Lung microvascular endothelial cell (primary cell): Measurements from ENCODE around the gene PRSS2. TPM values are rescaled to one million over a fixed set of nuclear protein-coding genes. Genes with fewer than 3 reads are reported as not detected.
A peak's percentile ranks its signal among the peaks of the same experiment; 100 is the strongest.
"Not testable (repeated sequence)": the region's sequence is repeated elsewhere in the genome, so short reads cannot be mapped to it uniquely, and the experiment has no call there.

ENCODE experiments used
- DNase-seq, 2 donors: peaks; one replicate each; pipeline versions ENCODE4 v3.0.0 to v3.0.0-alpha.2; 2010; ENCODE audit warnings: low read depth in 2 of 2
- total RNA-seq: library from RNA; depleted of rRNA; stranded (reverse); fragments of >200 nt; gene quantifications from 2 replicates; pipeline ENCODE4 v1.2.1, GENCODE V29; 2014

The PRSS2 gene
- not detected in 2 replicates for total RNA-seq

GRCh38 chr7:142770661-142771352 lies at the start of gene PRSS2:
TSS of gene PRSS2 (plus strand) at chr7:142770970. CDS start at chr7:142770983, 13 bp downstream.
- DNase-seq, result no peak

GRCh38 chr7:142720986-142721385 lies 49.8 kb upstream of the PRSS2 start:
- no peak for DNase-seq

GRCh38 chr7:142722248-142722794 lies 48.4 kb upstream of the PRSS2 start:
- DNase-seq, result no peak

DNA sequence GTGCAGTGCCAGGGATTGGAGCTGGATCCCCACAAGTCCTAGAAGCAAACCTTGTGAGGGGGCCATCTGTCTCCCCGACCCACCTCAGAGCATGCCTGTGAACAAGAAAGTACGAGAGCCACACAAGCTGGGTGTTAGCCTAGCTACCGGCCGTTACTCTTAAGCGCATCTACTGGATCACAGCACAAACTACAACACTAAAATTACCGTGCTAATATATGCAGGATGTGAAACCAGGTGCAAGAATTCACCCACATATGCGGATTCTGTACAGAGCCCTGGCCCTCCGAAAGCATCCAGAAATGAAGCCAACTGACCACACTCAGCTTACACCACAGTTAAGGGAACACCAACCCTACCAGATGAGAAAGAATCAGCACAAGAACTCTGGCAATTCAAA lies 37.5 kb upstream of the PRSS2 start:
- DNase-seq, result no peak

DNA sequence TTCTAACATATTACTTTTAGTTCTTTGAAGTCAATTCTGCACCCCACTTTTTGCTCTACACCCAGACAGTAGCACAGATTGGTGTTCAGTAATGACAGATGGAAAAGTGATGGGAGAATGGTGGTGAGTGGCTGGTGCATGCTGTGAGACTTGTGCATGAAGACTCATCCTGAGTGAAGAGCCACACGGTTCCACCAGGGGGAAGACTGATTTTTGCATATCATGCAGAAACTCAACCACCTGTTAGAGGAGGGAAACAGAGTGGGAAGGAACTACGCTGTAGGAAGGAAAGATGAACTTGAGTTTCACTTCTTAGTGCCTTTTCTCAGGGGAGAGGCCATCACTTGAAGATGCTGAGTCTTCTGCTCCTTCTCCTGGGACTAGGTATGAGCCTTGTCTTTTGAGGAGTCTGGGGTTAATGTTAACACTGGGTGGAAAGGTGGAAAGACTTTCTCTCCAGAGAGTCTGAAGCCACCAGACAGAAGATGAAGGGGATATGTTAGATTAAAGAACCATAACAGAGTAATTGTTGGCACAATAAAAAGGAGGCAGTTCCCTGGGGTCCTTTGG lies 30.8 kb upstream of the PRSS2 start:
- DNase-seq, result no peak

GRCh38 chr7:142740786-142741185 lies 30.0 kb upstream of the PRSS2 start:
- DNase-seq, result no peak

DNA sequence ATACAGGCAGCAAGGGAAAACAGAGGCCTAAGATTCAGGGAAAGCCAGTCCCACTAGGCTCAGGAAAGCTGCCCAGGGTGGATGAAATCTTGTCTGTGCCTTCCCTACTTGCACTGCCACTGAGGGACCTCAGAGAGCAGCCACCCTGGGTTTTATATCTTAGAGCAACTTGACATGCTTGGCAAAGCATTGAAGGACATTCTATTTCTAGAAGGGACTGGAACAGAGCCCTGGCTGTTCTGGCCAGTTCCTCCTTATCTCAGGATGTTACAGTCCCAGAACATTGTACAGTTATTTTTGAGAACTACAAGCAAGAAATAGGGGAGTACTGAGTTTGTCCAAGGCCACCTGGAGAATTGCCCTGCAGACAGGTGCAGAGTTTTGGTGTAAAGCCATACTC lies 28.8 kb upstream of the PRSS2 start:
- not testable (repeated sequence) for DNase-seq

GRCh38 chr7:142745091-142745635 lies 25.6 kb upstream of the PRSS2 start:
- DNase-seq, result peak in 1 of 2 donors; percentile 88

- DNase-seq, result no peak
Measured at GRCh38 chr7:142745745-142746144, 25.0 kb upstream of the PRSS2 start.

DNA sequence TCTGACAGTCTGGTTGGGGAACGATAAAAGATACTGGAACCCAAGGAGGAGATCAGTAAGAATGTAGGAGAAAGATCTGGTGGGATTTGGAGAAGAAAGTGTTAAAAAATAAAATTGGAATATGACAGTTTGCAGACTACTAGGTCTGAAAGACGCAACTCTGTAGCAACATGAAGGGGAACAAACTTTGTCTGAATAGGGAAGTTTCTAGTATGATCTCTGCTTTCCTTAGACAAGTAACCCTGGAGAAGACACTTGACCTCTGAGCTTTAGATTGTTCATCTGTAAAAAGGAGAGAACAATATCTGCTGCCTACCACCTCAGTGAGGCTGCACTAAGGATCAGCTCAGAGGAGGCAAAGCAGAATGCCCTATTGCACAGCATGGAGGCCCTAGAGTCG lies 24.5 kb upstream of the PRSS2 start:
- no peak for DNase-seq

- DNase-seq, result not testable (repeated sequence)
Measured at GRCh38 chr7:142748410-142748809, 22.4 kb upstream of the PRSS2 start.

GRCh38 chr7:142749218-142749993 lies 21.4 kb upstream of the PRSS2 start, which contains the start of gene PRSS1:
TSS of gene PRSS1 (plus strand) at chr7:142749472. CDS start at chr7:142749485, 13 bp downstream.
- DNase-seq, result no peak

GRCh38 chr7:142750321-142750938 lies 20.3 kb upstream of the PRSS2 start:
- DNase-seq, result no peak

DNA sequence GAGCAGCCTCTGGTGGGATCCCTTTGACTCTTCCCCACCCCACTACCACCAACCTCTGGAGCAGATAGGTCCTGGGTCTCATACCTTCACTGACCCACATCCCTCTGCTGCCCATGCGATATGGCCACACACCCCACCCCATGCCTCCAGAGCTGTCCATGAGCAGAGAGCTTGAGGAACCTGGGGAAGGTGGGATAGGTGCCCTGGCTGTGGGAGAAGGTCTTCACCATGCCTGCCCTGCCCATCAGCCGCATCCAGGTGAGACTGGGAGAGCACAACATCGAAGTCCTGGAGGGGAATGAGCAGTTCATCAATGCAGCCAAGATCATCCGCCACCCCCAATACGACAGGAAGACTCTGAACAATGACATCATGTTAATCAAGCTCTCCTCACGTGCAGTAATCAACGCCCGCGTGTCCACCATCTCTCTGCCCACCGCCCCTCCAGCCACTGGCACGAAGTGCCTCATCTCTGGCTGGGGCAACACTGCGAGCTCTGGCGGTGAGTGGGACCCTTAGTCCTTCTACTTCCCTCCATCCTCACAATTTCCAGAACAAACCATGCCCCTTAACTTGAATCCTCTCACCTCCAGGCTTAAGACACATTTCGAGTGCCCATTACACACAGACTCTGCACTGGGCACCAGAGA lies 19.1 kb upstream of the PRSS2 start:
- DNase-seq, result not testable (repeated sequence)

DNA sequence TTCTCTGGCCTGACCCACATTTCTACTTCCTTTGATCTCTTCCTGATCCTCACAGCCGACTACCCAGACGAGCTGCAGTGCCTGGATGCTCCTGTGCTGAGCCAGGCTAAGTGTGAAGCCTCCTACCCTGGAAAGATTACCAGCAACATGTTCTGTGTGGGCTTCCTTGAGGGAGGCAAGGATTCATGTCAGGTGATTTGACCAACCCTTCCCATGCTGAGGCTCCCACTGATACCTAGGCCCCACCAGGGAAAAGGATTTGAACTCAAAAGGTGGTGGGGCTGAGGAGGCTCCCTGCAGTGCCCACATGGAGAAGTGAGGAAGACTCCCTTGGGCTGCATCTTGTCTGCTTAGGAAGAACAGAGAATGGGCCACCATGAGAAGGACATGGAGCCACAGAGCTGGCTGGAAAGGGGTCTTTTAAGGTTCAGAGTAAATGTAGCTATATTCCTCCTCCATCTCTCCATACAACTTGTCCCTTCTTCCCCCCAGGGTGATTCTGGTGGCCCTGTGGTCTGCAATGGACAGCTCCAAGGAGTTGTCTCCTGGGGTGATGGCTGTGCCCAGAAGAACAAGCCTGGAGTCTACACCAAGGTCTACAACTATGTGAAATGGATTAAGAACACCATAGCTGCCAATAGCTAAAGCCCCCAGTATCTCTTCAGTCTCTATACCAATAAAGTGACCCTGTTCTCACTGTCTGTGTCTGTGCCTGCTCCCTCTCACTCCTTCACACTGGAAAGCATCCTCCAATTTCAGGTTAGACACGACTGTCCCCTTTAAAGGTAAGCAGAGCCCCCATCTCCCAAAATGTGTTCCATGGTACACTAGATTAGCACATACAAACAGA lies 18.2 kb upstream of the PRSS2 start:
- no peak for DNase-seq

GRCh38 chr7:142753366-142753765 lies 17.4 kb upstream of the PRSS2 start:
- no peak for DNase-seq

DNA sequence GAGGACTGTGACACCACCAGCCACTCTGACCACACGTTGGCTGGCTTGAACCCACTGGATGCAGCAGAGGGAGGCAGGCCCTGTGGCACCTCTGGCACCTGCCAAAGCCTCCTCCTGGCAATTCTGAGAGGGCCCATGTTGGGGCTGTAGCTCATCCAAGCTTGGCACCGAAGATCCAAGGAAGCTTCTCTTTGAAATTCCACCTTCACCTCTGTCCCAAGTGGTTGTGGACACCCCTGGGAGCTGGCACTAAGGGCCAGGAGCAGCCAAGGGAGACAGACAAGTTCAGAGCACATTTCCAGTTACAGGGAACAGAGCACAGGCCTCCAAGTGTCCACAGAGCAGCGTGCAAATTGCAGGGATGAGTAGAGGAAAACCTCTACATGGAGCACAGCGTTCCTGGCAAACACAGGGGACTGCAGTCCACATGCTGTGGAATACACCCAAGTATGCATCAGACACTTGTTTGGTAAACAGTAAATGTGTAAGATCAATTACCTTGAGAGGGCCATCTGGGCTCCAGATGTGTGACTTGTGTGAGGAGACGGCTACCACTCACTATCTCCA lies 16.8 kb upstream of the PRSS2 start:
- not testable (repeated sequence) for DNase-seq

DNA sequence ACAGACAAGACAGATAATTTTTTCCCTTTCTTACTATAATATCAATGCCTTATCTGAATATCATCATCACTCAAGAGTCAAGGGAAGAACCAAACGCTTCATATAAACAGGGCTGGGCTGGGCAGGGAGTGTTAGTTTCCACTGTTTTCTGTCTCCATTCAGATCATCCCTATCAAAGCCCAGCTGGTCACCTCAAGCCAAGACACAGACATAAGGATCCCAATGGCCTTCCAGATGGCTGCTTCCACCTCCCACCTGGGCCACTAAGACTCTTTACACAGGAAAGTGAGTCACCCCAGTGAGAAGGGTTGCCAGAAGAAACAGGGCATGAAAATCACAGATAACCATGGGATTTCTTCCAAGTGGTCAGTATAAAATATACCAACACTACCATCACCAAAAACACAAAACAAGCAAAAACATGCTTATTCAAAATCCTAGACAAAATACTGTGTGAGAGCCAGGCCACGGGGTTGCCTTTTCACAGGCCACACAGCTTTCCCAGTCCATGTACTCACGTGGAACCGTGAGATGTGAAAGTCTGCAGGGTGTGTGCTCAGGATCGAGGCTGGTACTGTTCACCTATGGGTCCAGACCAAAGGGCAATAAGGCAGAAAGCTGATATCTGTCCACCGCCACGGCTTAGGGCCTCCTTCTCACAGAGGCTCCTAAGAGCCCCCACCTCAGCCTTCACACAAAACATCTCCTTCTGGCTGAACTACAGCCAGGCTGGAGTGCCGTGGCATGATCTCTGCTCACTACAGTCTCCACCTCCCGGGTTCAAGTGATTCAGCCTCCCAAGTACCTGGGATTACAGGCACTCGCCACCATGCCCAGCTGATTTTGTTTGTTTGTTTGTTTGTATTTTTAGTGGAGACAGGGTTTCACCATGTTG lies 15.8 kb upstream of the PRSS2 start:
- DNase-seq, result peak in 1 of 2 donors; percentile 32

DNA sequence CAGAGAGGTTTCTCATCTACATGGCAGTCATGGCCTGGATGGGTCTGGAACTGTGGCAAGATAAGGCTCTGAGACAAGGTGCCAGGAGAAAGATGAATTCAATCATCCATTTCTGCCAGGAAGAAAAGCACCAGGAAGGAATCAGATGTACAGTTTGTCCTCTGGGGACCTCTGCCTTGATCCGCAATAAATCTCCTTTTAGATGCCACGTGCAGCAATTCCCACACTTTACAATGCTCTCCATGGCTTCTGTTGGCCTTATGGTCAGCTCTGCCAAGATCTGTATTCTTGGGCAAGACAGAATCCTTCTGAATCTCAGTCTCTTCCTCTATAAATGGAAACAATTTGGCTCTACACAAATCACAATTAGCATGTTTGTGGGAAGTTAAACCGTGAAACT lies 12.5 kb upstream of the PRSS2 start:
- not testable (repeated sequence) for DNase-seq
